ENCODE results near the gene ARL5A.

ARL5A gene

DNA sequence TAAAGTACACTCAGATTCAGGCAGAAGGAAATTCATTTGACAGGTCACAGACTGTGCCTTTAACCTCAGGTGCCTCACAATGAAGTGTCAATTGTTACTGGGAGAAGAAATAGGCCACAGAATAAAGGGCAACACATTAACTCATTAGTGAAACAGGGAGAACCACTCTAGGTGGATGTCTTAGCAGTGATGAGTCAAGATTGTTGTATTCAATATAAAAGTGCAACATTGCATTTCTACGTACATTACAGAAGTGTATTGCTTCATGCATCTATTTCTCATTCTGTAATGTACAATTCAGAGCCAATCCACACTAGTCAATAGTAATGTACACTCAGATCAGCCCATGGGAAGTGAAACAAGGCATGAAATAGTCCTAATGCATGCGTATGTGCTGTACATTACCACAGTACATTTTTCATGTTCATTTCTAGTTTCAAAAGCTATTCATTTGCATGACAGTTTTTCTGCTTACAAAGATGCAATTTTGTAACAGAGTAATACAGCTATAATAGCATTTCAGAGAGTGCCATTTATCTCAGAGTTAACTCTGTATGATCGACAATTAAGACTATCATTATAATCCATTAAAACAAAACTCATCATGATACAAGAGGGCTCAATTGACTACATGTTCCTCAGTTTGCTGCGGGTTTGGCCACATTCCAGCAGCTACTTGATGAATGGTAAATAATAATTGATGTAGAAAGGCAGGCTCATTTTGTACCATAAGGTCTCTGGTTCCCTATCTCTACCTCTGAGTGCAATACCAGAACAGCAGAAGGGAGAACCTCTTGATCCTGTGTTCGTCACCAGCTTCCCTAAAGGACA lies 12.2 kb upstream of the ARL5A start:
- no peak for DNase-seq

DNA sequence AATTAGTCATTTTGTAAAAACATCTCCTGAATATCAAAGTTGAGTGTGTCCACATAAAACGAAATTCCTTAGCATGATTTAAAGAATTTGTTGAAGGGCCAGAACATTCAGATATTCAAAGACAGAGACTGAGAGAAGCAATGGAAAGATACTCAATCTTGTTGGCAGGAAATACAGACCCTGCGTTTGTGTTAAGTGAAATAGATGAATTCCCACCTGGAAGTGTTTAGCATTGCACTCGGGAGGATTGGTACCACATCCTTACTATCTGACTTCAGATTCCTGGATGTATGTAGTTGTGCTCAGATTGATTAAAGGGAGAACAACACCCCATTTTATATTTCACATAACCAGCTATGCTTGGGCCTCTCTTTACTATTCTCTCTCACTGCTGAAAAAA lies 9.7 kb upstream of the ARL5A start:
- DNase-seq = no peak

DNA sequence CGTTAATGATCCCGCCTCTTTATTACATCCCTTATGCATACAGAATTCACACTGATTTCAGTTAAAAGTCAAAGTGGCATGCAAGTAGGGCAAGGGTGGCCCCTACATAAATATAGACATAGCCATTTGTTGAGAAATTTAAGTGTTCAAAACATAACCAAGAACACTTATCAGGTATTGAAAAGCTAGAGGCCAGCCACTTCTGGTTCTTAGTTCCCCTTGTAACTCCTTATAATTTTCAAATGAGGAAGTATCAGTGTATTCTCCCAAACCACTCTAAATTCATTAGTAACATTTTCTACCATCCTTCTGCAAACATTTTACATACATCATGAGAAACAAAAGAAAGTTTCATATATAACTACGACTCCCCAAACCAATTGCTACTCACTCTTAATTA lies 5.8 kb upstream of the ARL5A start:
- no peak for DNase-seq

DNA sequence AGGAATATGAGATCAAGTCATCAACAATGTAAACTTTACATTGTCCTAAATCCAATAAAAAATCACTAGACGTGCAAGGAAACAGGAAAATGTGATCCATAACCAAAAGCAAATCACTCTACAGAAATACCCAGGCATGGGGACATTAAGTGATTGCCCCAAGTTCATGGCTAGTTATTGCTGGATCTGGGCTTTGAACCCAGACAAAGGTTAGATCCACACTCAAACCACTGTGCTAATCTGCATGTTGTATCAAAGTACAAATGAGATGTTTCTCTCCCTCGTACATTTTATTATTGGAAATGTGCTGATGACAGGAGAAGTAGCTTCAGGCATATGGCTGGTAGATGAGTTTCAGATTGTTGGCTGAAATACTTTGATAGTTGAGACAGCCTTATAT lies 2.7 kb upstream of the ARL5A start:
- DNase-seq = no peak

DNA sequence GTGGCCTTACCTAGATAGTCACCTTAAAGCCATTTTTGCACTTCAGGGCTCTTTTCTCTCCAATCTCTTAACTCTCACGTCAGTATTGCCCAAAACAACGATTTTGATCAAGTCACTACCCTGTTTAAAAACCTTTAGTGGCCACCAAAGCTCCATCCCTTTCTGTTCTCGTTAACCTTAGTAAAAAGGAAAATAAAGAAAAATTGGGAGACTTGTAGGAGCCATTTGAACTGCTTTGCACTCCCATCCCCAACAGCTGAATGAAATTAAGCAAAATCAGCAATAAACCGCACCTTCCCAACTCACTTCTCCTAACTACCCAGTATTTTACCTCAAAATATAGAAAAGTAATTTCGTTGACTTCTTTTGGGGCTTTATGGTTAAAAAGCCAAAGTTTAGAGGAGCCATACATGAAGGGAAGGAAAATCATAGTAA lies 686 bp upstream of the ARL5A start:
- DNase-seq = no peak

DNA sequence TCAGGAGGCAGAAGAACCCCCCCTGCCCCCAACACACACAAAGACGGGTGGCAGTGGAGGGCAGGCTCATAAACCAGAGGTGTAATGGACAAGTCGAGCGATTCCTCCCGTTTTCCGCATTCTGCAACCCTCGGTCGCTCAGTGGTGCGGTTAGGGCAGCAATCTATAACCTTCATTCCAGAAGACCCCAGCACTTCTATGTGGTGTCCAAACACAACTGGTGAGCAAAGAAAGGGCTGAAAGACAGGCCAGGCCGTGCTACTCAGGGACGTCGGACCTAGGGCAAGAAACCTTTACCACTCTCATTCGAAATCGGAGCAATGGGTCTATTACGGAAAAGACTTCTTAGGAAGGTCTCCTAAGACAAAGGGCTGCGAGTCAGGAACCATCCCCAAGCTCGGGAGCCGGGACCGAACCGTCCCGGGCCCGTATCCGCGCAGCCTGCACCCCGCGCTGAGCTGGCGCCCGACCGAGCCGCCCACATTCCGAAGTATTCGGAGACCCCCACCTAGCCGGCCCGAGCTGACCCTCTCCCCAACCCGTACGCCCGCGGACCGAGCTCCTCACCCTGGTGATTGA lies 568 bp downstream of the ARL5A start:
- peak; percentile 18 for DNase-seq

DNA sequence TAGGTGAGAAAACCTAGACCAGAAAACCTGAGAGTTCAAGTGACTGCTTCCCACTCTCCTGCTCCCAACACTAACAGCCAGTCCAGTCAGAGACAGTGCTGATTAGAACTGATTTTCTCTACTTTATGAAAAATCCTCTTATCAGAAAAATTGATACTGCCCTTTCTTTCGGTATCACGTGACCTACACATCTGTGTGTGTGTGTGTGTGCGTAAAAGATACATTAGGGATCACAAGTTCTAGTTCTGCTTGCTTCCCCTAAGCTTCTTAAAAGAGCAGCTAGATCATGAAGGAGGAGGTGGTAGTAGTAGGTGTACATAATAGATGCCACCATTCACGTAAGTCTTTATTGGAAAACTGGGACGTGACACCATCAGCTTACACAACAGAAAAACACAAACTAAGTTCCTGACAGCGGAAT lies 1.5 kb downstream of the ARL5A start:
- DNase-seq = peak; percentile 8

DNA sequence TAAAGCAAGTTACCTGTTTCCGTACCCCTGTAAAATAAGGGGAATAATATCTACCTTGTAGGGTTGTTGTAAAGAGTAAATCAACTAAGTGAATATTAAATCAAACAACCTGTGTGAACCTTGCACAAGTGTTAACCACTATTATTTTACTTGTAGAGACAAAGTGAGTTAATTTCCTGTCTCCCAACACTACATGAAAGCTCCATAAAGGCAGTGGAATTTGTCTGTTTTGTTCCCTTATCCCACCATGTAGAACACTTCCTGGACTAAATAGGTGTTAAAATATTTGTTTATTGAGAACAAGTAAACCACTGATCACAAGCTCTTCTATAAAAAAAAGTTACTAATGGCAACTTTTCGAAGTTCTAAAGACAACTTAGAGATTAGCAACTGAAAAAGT lies 3.3 kb downstream of the ARL5A start:
- no peak for DNase-seq

DNA sequence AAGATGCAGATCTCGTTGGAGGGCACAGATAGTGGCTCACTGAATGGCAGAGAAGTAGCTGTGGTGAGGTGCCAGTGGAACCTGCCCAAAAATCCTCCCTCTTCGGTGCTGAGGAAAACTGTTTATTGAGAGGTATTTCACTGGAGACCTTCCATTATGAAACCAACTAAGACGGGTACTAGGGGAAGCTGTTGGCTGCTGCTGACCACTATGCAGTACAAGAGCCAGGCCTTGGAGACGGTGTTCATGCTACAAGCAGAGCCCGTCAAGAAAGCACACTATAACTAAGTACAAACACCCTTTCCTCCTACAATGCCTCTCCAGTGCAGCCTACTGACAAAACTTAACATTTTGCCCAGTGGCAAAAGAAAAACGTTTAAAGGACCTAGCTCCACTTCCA lies 4.6 kb downstream of the ARL5A start:
- DNase-seq = no peak

DNA sequence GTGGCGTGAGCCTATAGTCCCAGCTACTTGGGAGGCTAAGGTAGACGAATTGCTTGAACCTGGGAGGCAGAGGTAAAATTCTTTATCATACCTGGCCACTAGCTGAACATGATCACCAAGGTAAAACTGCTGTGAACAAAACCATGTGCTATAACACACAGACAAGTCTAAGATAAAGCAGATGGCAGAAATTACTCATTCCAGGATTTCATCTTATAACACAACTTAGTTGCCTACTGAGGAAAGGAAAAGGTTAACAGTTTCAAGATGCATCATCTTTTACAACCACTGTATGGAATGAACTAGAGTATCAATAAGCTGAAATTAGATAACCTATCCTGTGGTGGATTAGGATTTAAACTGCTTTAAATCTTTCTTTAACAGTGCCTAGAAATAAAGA lies 8.3 kb downstream of the ARL5A start:
- DNase-seq = no peak

DNA sequence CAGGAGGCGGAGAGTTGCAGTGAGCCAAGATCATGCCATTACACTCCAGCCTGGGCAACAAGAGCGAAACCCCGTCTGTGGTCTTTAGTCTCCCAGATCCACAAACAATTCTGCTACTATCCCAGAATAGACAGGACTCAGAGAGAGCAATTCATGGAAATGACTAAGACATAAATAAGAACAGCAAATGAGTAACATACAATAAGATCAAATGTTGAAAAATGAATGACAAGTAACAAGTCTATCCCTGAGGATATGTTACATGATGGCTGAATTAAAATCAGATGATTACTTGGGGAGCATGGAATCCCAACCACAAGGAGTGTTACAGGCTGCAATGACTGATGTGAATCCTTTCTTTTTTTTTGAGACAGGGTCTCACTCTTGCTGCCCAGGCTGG lies 10.3 kb downstream of the ARL5A start:
- no peak for DNase-seq

DNA sequence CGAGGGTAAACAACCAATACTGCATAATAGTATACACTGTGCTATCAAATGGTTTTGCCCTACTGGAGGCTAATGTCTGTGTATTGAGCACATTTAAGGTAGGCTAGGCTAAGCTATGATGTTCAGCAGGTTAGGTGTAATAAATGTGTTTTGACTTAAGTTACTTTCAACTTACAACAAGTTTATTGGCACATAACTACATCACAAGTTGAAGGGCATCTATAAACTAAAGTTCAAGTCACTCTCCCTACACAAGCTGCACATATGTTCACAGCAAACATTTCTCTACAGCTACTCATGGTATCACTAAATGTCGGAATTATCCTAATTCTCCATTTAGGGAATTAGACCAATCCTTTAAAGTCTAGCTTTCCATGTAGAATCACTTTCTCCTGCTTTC lies 11.4 kb downstream of the ARL5A start:
- no peak for DNase-seq

DNA sequence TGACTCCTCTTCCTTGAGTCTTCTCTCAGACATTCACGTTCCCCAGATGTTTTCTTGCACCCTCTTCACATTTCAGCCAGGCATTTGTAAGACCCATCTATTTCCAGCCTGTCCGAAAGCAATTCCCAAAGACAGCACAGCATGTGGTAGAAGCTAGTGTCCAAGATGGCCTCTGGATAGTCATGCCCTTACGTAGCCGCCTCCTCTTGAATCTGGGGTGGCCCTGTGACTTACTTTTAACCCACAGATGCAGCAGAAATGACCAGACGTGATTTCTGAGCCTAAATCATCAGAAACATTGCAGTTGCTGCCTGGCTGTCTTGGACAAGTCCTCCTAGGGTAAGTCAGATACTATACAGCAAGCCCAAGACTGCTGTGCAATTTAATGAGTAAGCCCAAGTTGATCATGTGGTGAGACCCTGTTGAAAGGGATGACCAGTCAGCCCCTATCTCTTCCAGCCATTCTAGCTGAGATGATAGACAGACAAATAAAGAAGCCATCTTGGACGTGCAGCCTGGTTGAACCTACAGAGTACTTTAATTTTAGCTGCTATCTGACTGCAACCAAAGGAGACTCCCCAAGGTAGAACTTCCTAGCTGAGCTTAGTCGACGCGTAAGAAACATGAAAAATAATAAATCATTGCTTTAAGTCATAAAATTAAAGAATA lies 12.3 kb downstream of the ARL5A start:
- DNase-seq = no peak

DNA sequence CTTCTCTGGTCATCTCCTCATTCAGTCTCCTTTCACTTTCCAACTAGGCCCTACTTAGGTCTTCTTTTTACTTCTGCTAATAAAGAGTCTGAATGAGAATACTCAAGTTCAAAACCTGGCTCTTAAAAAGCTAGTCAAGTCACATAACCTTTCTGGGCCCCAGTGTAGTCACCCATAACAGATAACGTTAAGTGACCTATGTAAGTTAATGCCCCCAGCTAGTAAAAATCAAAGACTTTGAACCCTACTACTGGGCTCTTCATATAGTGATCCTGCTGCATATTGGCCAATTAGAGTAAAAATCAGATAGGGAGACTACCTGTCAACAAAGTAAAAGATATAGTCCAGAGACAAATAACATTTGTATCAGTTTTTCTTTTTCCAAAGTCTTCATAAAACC lies 17.7 kb downstream of the ARL5A start:
- DNase-seq = no peak

DNA sequence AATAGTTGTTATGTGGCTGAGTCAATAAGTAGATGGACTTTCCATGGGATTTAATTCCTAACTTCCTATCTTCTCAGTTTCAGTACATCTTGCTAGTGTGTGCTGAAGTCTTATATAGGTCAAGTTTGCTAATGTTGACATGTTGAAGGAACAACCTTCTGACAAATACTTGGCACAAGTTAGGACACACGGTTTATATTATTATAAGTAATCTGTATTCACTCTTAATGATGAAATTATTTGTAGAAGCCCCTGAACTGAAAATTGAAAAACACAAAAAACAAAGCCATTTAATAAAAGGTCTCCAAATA lies 19.2 kb downstream of the ARL5A start:
- DNase-seq = no peak

DNA sequence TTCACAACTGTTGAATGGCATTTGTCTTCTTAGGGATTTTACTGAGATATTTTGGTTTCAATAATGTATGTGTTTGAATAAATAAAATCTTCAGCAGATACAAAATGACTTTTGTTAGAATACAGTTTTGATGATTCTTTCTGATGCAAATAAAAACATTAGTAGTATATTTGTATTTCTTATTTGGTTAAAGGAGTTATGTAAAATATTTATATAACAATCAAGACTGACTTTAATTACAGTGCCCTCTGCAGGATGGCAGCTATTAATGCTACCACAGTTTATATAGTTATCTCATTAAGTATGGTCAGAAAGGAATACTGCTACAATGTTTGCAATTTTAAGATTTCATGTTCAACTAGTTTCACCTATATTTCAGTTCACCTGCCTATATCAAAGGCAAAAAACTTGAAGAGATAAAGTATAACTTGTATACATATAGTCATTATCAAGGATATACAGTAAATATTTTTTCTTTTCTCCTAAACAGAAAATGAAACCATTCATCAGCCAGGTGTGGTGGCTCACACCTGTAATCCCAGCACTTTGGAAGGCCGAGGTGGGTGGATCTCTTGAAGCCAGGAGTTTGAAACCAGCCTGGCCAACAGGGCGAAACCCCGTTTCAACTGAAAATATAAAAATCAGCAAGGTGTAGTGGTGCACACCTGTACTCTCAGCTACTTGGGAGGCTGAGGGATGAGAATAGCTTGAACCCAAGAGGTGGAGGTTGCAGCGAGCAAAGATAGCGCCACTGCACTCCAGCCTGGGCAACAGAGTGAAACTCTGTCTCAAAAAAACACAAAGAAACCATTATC lies 19.8 kb downstream of the ARL5A start:
- peak; percentile 22 for DNase-seq

DNA sequence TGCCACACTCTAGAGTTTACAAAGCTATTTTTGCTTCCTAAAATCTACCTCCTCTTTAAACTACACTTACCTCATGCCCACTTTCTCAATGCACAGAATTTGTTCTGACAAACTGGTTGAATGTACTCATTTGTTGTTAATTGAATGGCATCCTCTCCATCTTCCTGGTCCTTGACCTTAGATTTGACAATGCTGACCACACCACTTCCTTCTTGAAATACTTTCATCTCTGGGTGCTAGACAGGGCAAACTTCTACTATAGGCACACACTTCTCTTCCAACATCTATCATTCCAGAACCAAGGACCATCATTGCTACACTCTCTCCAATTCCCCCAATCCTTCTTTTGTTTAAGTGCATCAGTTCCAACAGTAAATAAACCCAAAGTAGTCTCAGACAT lies 22.3 kb downstream of the ARL5A start:
- DNase-seq = no peak

DNA sequence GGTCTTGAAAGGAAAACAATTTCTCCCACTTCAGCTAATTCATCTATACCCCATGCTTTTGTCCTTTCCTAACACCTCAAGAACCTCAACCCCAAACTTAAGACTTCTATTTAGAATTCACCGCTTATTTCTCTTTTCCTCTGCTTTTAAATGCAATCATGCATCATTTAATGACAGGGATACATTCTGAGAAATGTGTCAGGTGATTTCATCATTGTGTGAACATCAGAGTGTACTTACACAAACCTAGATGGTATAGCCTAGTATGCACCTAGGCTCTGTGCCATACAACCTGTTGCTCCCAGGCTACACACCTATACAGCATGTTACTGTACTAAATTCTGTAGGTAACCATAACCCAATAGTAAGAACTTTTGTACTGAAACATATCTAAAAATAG lies 22.9 kb downstream of the ARL5A start:
- no peak for DNase-seq

DNA sequence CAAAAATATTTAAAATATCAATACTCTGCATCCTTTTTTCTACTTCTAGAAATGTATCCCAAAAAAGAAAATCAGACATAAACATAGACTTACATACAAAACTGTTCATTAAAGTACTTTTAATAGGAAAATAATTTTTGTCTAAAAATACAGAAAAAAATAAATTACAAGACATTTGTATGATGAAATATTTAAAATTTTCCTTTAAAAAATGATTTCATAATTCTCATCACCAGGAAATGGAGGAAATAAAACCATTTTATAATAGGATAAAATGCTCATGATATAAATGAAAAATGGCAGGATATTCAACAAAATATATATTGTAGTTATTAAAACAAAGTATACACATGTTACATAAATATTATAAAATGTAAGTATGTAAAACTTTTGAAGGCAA lies 24.4 kb downstream of the ARL5A start:
- no peak for DNase-seq

DNA sequence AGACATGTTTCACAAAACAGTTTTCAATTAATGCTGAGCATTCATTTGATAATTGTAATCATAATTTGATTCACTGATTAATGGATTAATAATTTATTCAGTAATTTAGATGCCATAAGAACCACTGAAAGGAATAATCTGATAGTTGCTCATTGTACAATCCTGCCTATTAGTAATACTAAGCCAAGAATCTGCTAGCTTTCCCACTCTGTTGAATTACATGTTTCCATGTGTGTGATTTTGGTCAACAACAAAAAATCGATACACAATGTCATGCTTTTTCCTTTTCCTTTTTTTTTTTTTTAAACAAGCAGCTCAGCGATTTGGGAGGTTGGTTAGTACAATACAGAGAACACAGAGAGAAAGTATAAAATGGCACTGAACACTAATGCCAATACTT lies 25.9 kb downstream of the ARL5A start:
- DNase-seq = no peak

DNA sequence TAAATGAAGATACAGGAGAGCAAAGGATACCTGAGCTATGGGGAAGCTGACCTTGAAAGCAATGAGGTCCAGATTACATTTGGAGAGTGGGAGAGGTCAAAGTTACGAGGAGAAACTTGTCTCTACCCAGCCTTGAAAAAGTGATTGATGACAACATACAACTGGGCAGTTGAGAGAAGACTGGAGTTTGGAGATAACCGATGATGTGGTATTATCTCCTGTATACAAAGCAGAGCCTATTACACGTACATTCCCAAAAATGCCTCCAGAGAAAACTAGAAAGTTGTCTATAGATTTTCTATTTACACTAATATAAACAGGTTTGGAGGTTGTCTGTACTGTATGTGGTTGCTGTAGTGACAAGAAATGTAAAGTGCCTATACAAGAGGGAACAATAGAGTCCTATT lies 28.3 kb downstream of the ARL5A start:
- no peak for DNase-seq

DNA sequence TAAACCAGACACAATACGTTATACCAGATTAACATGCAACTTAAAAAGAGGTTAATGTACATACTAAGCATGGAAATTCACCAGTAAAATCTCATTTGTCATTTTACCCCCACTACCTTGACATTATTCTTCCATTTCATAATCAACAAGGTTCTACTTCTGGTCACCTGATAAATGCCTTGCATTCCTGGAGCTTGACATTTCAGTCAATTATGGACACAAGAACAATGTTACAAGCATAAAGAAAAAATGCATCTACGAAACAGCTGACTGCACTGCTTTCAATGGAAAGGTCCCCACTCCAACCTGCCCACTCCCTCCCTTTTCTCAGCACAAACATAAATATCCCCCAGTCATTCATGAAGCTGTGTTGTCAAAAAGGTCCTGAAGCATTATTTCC lies 31.4 kb downstream of the ARL5A start:
- DNase-seq = no peak

DNA sequence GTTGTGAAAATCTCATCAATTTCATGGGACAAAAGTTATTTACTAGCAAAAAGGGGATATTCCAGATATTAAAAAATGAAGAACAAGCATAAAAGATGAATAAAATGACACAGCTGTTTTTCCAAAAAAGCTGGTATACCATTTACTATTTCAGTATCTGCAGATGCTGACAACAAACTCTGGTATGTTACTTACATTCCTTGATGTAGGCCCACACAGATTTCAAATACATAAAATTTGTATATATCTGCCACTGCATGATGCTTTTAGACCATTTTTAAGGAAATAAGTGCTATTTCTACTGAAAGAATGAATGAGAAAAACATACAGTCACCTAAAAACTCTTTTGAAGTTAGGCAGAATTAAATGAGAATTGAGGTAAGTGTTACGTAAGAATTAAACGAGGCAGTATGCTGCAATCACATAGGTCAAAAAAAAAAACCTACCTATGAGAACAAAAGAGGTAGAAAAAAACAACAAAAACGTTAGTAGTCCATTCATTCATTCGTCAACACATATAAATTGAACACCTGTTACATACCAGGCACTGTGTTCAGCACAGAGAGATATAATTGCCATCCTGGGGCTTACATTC lies 32.5 kb downstream of the ARL5A start:
- no peak for DNase-seq

All from HCEC 1CT (cell line).